HepG2 (cell line): ENCODE measurements around the gene BICRAL.

Experiments
- CTCF ChIP-seq: sonication (generic); formaldehyde crosslinking; IDR thresholded peaks from 2 replicates; pipeline ENCODE4 v1.5.0; 2020; ENCODE audit warnings: mild to moderate bottlenecking, missing genetic modification reagents, moderate library complexity
- EP300 ChIP-seq, 3 experiments: sonication (generic) in 1 of 3; formaldehyde crosslinking in 1 of 3; IDR thresholded peaks; 2 replicates each; pipeline versions ENCODE4 v1.5.1 to v1.6.1; 2011 to 2020; ENCODE audit warnings: low read depth in 2 of 3, low read length in 2 of 3, borderline replicate concordance in 1 of 3, improper control_type of control experiment in 1 of 3, mild to moderate bottlenecking in 1 of 3, missing genetic modification reagents in 1 of 3, moderate library complexity in 1 of 3
- HCFC1 ChIP-seq: fragments of 150-350 bp; IDR thresholded peaks from 2 replicates; pipeline ENCODE4 v1.6.1; 2014; ENCODE audit warnings: low read depth, low read length
- HNRNPUL1 ChIP-seq: fragments of 200-400 bp; formaldehyde crosslinking; IDR thresholded peaks from 2 replicates; pipeline ENCODE4 v1.6.1; 2017; ENCODE audit warnings: low read depth, mild to moderate bottlenecking, low read length, moderate library complexity
- MEF2D ChIP-seq: sonication (generic); formaldehyde crosslinking; IDR thresholded peaks from 2 replicates; pipeline ENCODE4 v1.5.1; 2020; ENCODE audit warnings: mild to moderate bottlenecking, missing genetic modification reagents
- POLR2A ChIP-seq, 2 experiments: IDR thresholded peaks; 2 replicates each; pipeline ENCODE4 v1.6.1; 2011; ENCODE audit warnings: low read depth in 2 of 2, low read length in 2 of 2, mild to moderate bottlenecking in 1 of 2, moderate library complexity in 1 of 2; ENCODE audit not compliant: insufficient read depth in 1 of 2
- POLR2AphosphoS5 ChIP-seq: IDR thresholded peaks from 2 replicates; pipeline ENCODE4 v1.6.1; 2012; ENCODE audit warnings: low read depth, low read length
- SOX6 ChIP-seq, 2 experiments: fragments of 450-650 bp in 1 of 2; sonication (generic) in 1 of 2; formaldehyde crosslinking in 1 of 2; IDR thresholded peaks; 2 replicates each; pipeline versions ENCODE4 v1.4.0 to v1.6.1; 2017 to 2020; ENCODE audit warnings: antibody characterized with exemption in 1 of 2, mild to moderate bottlenecking in 1 of 2, missing genetic modification reagents in 1 of 2
- UBTF ChIP-seq: sonication (generic); formaldehyde crosslinking; IDR thresholded peaks from 2 replicates; pipeline ENCODE4 v1.4.0; 2020; ENCODE audit warnings: mild to moderate bottlenecking, missing genetic modification reagents
- ZFP36 ChIP-seq: fragments of 150-350 bp; IDR thresholded peaks from 2 replicates; pipeline ENCODE4 v1.6.1; 2018; ENCODE audit warnings: borderline replicate concordance, low read length, low read depth; ENCODE audit not compliant: partially characterized antibody
- ZFP91 ChIP-seq: sonication (generic); formaldehyde crosslinking; IDR thresholded peaks from 2 replicates; pipeline ENCODE4 v1.9.0; 2022; ENCODE audit warnings: missing genetic modification reagents, mild to moderate bottlenecking, borderline replicate concordance
- ZNF792 ChIP-seq: IDR thresholded peaks from 2 replicates; pipeline ENCODE4 v1.6.1; 2016
- ZSCAN5A ChIP-seq: sonication (generic); formaldehyde crosslinking; IDR thresholded peaks from 2 replicates; pipeline ENCODE4 v1.8.0; 2022; ENCODE audit warnings: mild to moderate bottlenecking, missing genetic modification reagents, borderline replicate concordance

- no peak for TF ChIP-seq POLR2A (IDR thresholded peaks at IDR 0.05; ENCODE audit: insufficient read depth in 1 of 2, low read depth in 2 of 2, low read length in 2 of 2)
- no peak for TF ChIP-seq ZFP91
- no peak for TF ChIP-seq CTCF (CRISPR knock-in tag)
- TF ChIP-seq SOX6 (IDR thresholded peaks at IDR 0.05): no peak
- no peak for TF ChIP-seq SOX6 (CRISPR knock-in tag; IDR thresholded peaks at IDR 0.05)
- no peak for TF ChIP-seq MEF2D
- no peak for TF ChIP-seq EP300 (IDR thresholded peaks at IDR 0.05; ENCODE audit: low read depth in 2 of 2, low read length in 2 of 2)
- TF ChIP-seq EP300 (CRISPR knock-in tag; IDR thresholded peaks at IDR 0.05; ENCODE audit: borderline replicate concordance): no peak
- no peak for TF ChIP-seq HCFC1
- no peak for TF ChIP-seq UBTF (CRISPR knock-in tag)
- no peak for TF ChIP-seq ZSCAN5A (CRISPR knock-in tag)
- TF ChIP-seq ZFP36: no peak
- TF ChIP-seq POLR2AphosphoS5: no peak
- no peak for TF ChIP-seq HNRNPUL1
- TF ChIP-seq ZNF792 (CRISPR knock-in tag): no peak
Observed at GRCh38 chr6:42748203-42748898, 33.5 kb upstream of the BICRAL start.
